Memory B cell (primary cell): Measurements from ENCODE around the gene DISC1.
A peak's percentile ranks its signal among the peaks of the same experiment; 100 is the strongest.

Experiments used
- ATAC-seq: fragments of 150-1000 bp; cut with Tn5 transposase; 2 replicates; pipeline ENCODE4 v1.10.0; 2021; ENCODE audit warnings: low read depth, mild to moderate bottlenecking, moderate library complexity
- DNase-seq, 2 donors: peaks; one replicate each; pipeline ENCODE4 v3.0.0; 2022; ENCODE audit warnings: low spot score in 2 of 2
- H3K27ac Mint-ChIP-seq: one replicate; pipeline ENCODE4 v1.8.0; 2022; ENCODE audit warnings: mild to moderate bottlenecking, moderate library complexity, mixed read lengths
- H3K27me3 Mint-ChIP-seq: one replicate; pipeline ENCODE4 v1.8.0; 2022; ENCODE audit warnings: mixed read lengths
- H3K36me3 Mint-ChIP-seq: one replicate; pipeline ENCODE4 v1.8.0; 2022; ENCODE audit warnings: mild to moderate bottlenecking, mixed read lengths
- H3K4me1 Mint-ChIP-seq: one replicate; pipeline ENCODE4 v1.8.0; 2022; ENCODE audit warnings: mixed read lengths
- H3K4me3 Mint-ChIP-seq: one replicate; pipeline ENCODE4 v1.8.0; 2022; ENCODE audit warnings: mild to moderate bottlenecking, moderate library complexity, mixed read lengths
- H3K9me3 Mint-ChIP-seq: one replicate; pipeline ENCODE4 v1.8.0; 2022; ENCODE audit warnings: mixed read lengths

DISC1 gene

DNA sequence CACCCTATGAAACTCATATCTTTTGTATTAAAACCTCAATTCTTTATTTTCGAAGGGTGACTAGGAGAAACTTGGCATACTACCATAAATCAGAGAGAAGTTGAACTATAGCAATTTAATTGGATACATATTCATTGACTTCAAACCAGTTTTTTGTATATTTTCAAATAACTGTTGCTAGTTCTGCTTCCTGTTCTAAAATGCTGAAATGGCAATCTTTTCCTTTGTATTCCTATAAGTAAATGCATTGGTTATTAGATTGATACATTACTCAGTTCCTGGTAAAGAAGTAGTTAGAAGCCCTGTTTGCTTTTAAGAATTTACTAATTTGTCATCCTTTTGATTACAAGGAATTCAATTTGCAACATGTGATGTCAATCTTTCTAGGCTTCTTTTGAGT, 200.0 kb downstream of the DISC1 start:
- no peak overlapping the region for H3K27ac Mint-ChIP-seq
- no peaks in the 10 kb centered on the region for H3K4me1 Mint-ChIP-seq
- DNase-seq = no peak
- H3K27me3 Mint-ChIP-seq = no peaks in the 10 kb centered on the region
- ATAC-seq = no peak
- no peaks in the 10 kb centered on the region for H3K36me3 Mint-ChIP-seq
- H3K9me3 Mint-ChIP-seq = no peaks in the 10 kb centered on the region
- no peak overlapping the region for H3K4me3 Mint-ChIP-seq

DNA sequence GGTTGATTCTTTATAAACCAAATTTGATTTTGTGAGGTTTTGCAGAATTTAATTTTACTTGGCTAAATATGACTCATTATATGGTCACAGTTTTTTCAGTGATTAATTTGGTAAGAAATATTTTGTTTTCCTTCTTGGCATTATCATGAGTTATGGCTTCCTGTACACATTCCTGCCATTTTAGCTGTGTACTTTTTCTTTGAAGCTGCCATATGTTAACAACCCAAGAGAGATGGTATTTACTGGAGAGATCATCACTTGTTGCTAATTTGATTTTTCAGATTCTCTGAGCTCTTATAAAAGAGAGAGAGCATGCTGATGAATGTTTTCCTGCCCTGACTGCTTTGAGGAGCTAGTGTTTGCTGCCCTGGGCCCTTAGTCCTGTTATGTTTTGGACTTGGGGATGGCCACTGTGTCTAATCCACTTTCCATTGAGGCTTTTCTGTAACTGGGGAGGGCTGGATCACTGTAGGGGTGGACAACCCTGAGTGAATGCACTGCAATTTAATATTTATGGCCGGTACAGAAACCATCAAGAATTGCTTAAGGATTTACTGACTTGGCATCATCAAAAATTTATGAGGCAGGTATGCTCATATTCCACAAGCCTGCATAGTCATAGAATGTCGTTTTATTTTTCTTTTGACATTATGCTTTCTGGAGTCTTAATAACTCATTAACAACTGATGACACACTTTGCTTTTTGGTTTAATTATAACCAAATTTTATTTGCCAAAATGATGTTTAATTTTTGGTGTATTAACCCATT, 200.9 kb downstream of the DISC1 start:
- H3K9me3 Mint-ChIP-seq = no peaks in the 10 kb centered on the region
- ATAC-seq (no peak), DNase-seq (no peak)
- H3K27me3 Mint-ChIP-seq = peaks cover 1% of the 10 kb centered on the region
- H3K4me3 Mint-ChIP-seq = no peak overlapping the region
- H3K27ac Mint-ChIP-seq = no peak overlapping the region
- H3K36me3 Mint-ChIP-seq = no peaks in the 10 kb centered on the region
- H3K4me1 Mint-ChIP-seq = no peaks in the 10 kb centered on the region

GRCh38 chr1:231828182-231828920, 201.8 kb downstream of the DISC1 start:
- no peak overlapping the region for H3K27ac Mint-ChIP-seq
- ATAC-seq = no peak
- no peak overlapping the region for H3K4me3 Mint-ChIP-seq
- no peaks in the 10 kb centered on the region for H3K4me1 Mint-ChIP-seq
- DNase-seq = no peak
- H3K36me3 Mint-ChIP-seq = no peaks in the 10 kb centered on the region
- H3K9me3 Mint-ChIP-seq = no peaks in the 10 kb centered on the region
- H3K27me3 Mint-ChIP-seq = peaks cover 1% of the 10 kb centered on the region

DNA sequence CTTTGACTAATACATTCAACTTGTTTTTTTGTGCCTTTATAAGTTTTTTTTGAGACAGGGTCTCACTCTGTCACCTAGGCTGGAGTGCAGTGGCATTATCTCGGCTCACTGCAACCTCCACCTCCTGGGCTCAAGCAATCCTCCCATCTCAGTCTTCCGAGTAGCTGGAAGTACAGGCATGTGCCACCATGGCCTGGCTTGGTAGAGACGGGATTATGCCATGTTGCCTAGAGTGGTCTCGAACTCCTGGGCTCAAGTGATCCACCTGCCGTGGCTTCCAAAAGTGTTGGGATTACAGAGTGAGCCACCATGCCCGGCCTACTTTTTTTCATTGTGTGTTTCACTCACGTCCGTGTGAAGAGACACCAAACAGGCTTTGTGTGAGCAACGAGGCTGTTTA, 202.7 kb downstream of the DISC1 start:
- no peaks in the 10 kb centered on the region for H3K9me3 Mint-ChIP-seq
- peaks cover 3% of the 10 kb centered on the region for H3K27me3 Mint-ChIP-seq
- ATAC-seq (no peak), DNase-seq (no peak)
- no peaks in the 10 kb centered on the region for H3K36me3 Mint-ChIP-seq
- no peaks in the 10 kb centered on the region for H3K4me1 Mint-ChIP-seq
- H3K27ac Mint-ChIP-seq = no peak overlapping the region
- H3K4me3 Mint-ChIP-seq = no peak overlapping the region

GRCh38 chr1:231836227-231836893, 209.8 kb downstream of the DISC1 start:
- ATAC-seq (no peak), DNase-seq (no peak)
- no peaks in the 10 kb centered on the region for H3K9me3 Mint-ChIP-seq
- H3K36me3 Mint-ChIP-seq = peaks cover 1% of the 10 kb centered on the region
- no peak overlapping the region for H3K27ac Mint-ChIP-seq
- peaks cover 5% of the 10 kb centered on the region for H3K27me3 Mint-ChIP-seq
- no peaks in the 10 kb centered on the region for H3K4me1 Mint-ChIP-seq
- no peak overlapping the region for H3K4me3 Mint-ChIP-seq

GRCh38 chr1:231838521-231838920, 211.9 kb downstream of the DISC1 start:
- Mint-ChIP-seq H3K9me3 (no peaks in the 10 kb centered on the region), H3K4me1 (peaks cover 3% of the 10 kb centered on the region), H3K27me3 (peaks cover 5% of the 10 kb centered on the region), H3K4me3 (no peak overlapping the region), H3K27ac (no peak overlapping the region), H3K36me3 (peaks cover 1% of the 10 kb centered on the region)
- ATAC-seq = no peak
- DNase-seq = no peak

- Mint-ChIP-seq H3K9me3 (no peaks in the 10 kb centered on the region), H3K36me3 (peaks cover 1% of the 10 kb centered on the region), H3K27ac (no peak overlapping the region), H3K4me3 (no peak overlapping the region), H3K27me3 (peaks cover 3% of the 10 kb centered on the region), H3K4me1 (peaks cover 11% of the 10 kb centered on the region)
- DNase-seq (no peak), ATAC-seq (no peak)
These were observed 213.4 kb downstream of the DISC1 start for GRCh38 chr1:231839999-231840398.

GRCh38 chr1:231841616-231842344, 215.2 kb downstream of the DISC1 start:
- DNase-seq (no peak), ATAC-seq (no peak)
- Mint-ChIP-seq H3K4me3 (no peak overlapping the region), H3K4me1 (peaks cover 18% of the 10 kb centered on the region), H3K36me3 (peaks cover under 1% of the 10 kb centered on the region), H3K9me3 (no peaks in the 10 kb centered on the region), H3K27ac (no peak overlapping the region), H3K27me3 (peaks cover 3% of the 10 kb centered on the region)

- DNase-seq = no peak
- H3K4me3 Mint-ChIP-seq = no peak overlapping the region
- ATAC-seq = no peak
- no peaks in the 10 kb centered on the region for H3K36me3 Mint-ChIP-seq
- peaks cover 18% of the 10 kb centered on the region for H3K4me1 Mint-ChIP-seq
- no peak overlapping the region for H3K27ac Mint-ChIP-seq
- no peaks in the 10 kb centered on the region for H3K9me3 Mint-ChIP-seq
- H3K27me3 Mint-ChIP-seq = peaks cover 3% of the 10 kb centered on the region
These were observed 215.9 kb downstream of the DISC1 start for GRCh38 chr1:231842441-231842840.

DNA sequence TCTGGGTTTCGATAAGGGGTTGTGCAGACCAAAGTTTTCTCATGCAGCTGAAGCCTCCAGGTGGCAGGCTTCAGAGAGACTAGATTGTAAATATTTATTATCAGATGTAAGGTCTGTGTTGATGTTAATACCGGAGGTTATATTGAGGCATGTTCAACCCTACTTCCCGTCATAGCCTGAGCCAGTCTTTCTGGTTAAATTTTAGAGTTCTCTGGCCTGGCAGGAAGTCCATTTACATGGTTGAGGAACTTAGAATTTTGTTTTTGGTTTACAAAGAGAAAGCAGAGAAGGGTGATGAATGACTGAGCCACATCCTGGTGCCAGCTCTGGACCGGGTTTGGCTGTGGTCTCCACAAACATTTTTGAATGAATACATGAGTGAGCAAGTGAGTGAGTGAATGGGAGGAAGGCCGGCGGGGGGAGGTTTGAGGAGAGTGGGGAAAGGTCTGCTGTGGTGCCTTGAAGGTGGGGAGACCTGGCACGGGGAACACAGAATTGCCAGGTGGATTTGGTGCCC, 218.5 kb downstream of the DISC1 start:
- Mint-ChIP-seq H3K4me3 (peak overlapping the region; percentile 16), H3K36me3 (no peaks in the 10 kb centered on the region), H3K9me3 (no peaks in the 10 kb centered on the region), H3K4me1 (peaks cover 18% of the 10 kb centered on the region), H3K27me3 (peaks cover 1% of the 10 kb centered on the region), H3K27ac (peak overlapping the region; percentile 7)
- ATAC-seq (peak; percentile 41), DNase-seq (no peak)

DNA sequence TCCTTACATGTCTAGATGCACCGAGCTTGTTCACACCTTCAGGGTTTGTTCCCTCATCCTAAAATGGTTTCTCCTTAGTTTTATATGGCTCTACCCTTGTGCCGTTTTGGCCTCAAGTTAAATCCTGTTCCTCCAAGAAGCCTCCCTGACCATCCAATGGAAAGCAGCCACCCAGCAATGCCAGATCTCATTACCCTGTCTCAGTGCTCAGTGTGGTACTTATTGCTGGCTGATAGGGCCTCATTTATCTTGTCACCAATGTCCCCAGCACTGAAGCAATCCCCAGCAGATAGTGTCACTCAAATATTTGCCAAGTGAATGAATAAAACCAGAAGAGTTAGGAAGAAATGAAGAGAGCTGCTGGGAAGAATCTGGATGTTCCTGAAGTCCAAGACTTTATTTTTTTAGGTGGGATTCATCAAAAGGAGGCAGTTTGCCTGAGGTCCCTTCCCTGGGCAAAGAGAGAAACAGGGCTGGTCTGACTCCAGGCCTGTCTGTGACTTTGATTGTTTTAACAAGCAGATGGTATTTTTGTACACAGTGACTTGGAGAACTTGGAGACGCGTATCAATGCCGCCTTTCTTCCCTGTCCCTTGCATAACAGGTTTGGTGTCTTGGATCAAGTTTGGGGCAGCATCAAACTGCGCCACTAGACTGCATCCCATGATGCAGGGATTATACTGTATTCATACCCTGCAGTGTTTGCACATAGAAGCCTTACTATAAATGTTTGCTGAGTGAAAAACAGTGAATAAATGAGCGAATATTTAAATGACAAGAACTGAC, 221.2 kb downstream of the DISC1 start:
- DNase-seq = no peak
- Mint-ChIP-seq H3K4me3 (no peak overlapping the region), H3K4me1 (peaks cover 25% of the 10 kb centered on the region), H3K27me3 (peaks cover 1% of the 10 kb centered on the region), H3K36me3 (no peaks in the 10 kb centered on the region), H3K27ac (no peak overlapping the region), H3K9me3 (no peaks in the 10 kb centered on the region)
- ATAC-seq = no peak

GRCh38 chr1:231849981-231850380, 223.4 kb downstream of the DISC1 start:
- no peaks in the 10 kb centered on the region for H3K9me3 Mint-ChIP-seq
- H3K36me3 Mint-ChIP-seq = no peaks in the 10 kb centered on the region
- H3K27ac Mint-ChIP-seq = no peak overlapping the region
- peaks cover 14% of the 10 kb centered on the region for H3K4me1 Mint-ChIP-seq
- no peak overlapping the region for H3K4me3 Mint-ChIP-seq
- H3K27me3 Mint-ChIP-seq = no peaks in the 10 kb centered on the region
- no peak for ATAC-seq
- DNase-seq = no peak

GRCh38 chr1:231850786-231851185, 224.2 kb downstream of the DISC1 start:
- H3K27ac Mint-ChIP-seq = no peak overlapping the region
- ATAC-seq (no peak), DNase-seq (no peak)
- no peaks in the 10 kb centered on the region for H3K27me3 Mint-ChIP-seq
- H3K36me3 Mint-ChIP-seq = no peaks in the 10 kb centered on the region
- no peaks in the 10 kb centered on the region for H3K9me3 Mint-ChIP-seq
- H3K4me3 Mint-ChIP-seq = no peak overlapping the region
- peaks cover 6% of the 10 kb centered on the region for H3K4me1 Mint-ChIP-seq
